RWPE2 (cell line): ENCODE results near the gene CADPS.

Experiments used
- ATAC-seq: fragments of 200-7000 bp; cut with Tn5 transposase; 3 replicates; pipeline ENCODE4 v1.9.1; 2021; ENCODE audit warnings: low read depth
- DNase-seq: peaks from one replicate; pipeline ENCODE4 v3.0.0-alpha.2; 2020; ENCODE audit warnings: low spot score
- H3K27ac ChIP-seq: fragments of 450-650 bp; 2 replicates; pipeline ENCODE4 v1.5.1; 2017; ENCODE audit warnings: mild to moderate bottlenecking; ENCODE audit not compliant: poor library complexity, severe bottlenecking
- H3K27me3 ChIP-seq: fragments of 250-450 bp; sonication (Bioruptor Pico); 2 replicates; pipeline ENCODE4 v1.5.1; 2021; ENCODE audit warnings: mild to moderate bottlenecking, moderate library complexity; ENCODE audit not compliant: insufficient read depth, poor library complexity, severe bottlenecking
- H3K36me3 ChIP-seq: fragments of 250-450 bp; sonication (Bioruptor Pico); 2 replicates; pipeline ENCODE4 v1.5.1; 2020; ENCODE audit warnings: low read depth, mild to moderate bottlenecking, moderate library complexity
- H3K4me1 ChIP-seq: fragments of 250-450 bp; sonication (Bioruptor Pico); 2 replicates; pipeline ENCODE4 v1.5.1; 2021; ENCODE audit warnings: mild to moderate bottlenecking, moderate library complexity; ENCODE audit not compliant: insufficient read depth, poor library complexity, severe bottlenecking
- H3K4me3 ChIP-seq: fragments of 250-450 bp; sonication (Bioruptor Pico); 2 replicates; pipeline ENCODE4 v1.5.1; 2021; ENCODE audit warnings: mild to moderate bottlenecking, moderate library complexity; ENCODE audit not compliant: severe bottlenecking
- H3K9me3 ChIP-seq: fragments of 250-450 bp; sonication (Bioruptor Pico); 2 replicates; pipeline ENCODE4 v1.5.1; 2021; ENCODE audit warnings: mild to moderate bottlenecking, moderate library complexity; ENCODE audit not compliant: severe bottlenecking
- TF ChIP-seq, protein P1 (sequence below): fragments of 450-650 bp; IDR thresholded peaks from one replicate; pipeline ENCODE4 v1.5.1; 2017; ENCODE audit warnings: mild to moderate bottlenecking, moderate library complexity; ENCODE audit not compliant: poor library complexity, severe bottlenecking

The CADPS gene

DNA sequence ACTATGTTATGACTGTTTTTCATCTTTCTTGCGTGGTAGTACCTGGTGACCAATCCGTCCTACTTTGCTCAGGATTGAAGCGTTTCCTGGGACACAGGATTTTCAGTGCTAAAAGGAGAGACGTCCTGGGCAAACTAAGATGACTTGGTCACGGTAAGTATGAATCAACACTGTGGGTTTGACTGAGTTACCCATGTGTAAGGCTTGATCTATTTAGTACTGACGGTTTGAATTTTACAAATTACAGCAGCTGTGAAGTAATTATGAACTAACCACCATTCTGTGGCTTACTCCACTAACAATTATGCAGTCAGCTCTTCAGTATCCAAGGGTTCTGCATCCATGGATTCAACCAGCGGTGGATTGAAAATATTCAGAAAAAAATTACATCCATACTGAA, 328.9 kb downstream of the CADPS start:
- H3K27me3 ChIP-seq = peaks cover 25% of the 10 kb centered on the region
- DNase-seq (no peak), ATAC-seq (no peak)
- no peaks in the 10 kb centered on the region for H3K36me3 ChIP-seq
- H3K4me3 ChIP-seq = no peak overlapping the region
- H3K4me1 ChIP-seq = peaks cover 15% of the 10 kb centered on the region
- H3K27ac ChIP-seq = no peak overlapping the region
- TF ChIP-seq, protein P1, sequence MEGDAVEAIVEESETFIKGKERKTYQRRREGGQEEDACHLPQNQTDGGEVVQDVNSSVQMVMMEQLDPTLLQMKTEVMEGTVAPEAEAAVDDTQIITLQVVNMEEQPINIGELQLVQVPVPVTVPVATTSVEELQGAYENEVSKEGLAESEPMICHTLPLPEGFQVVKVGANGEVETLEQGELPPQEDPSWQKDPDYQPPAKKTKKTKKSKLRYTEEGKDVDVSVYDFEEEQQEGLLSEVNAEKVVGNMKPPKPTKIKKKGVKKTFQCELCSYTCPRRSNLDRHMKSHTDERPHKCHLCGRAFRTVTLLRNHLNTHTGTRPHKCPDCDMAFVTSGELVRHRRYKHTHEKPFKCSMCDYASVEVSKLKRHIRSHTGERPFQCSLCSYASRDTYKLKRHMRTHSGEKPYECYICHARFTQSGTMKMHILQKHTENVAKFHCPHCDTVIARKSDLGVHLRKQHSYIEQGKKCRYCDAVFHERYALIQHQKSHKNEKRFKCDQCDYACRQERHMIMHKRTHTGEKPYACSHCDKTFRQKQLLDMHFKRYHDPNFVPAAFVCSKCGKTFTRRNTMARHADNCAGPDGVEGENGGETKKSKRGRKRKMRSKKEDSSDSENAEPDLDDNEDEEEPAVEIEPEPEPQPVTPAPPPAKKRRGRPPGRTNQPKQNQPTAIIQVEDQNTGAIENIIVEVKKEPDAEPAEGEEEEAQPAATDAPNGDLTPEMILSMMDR = no peak
- H3K9me3 ChIP-seq = no peaks in the 10 kb centered on the region

DNA sequence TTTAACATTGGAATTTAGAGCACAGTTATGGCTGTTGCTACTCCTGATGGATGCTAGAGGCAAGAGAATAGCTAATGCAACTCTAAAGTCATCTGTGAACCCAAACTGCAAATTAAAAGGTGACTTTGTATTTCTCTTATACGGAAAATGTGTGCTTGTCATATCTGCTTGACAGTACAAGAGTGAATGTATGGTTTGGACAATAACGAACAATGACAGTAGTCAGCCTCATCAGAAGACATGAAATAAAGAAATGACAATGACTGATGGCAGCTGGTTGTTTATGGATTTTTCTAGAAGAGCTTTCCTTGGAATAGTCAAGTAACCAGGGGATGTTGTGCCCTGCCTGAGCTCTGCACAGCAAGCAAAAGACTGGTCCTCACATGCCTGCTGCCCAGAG, 333.0 kb downstream of the CADPS start:
- TF ChIP-seq, protein P1 = no peak

DNA sequence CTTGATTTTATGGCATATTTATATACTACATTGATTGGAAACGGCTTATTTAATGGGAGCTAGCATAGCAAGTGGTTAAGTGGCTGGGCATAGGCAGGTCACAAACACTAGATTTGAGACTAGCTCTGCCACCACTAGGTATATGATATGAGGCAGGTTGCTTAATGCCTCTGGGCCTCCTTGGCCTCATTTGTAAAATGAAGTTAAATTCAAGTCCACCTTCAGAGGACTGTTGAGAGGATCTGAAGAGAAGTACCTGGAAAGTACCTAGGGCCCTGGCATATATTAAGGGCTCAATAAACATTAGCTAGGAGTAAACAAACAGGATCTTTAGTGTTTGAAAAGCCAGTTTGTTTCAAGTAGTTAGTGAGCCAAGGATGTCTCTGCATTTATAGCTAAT, 335.5 kb downstream of the CADPS start:
- DNase-seq (no peak), ATAC-seq (no peak)
- H3K9me3 ChIP-seq = no peaks in the 10 kb centered on the region
- TF ChIP-seq, protein P1 = no peak
- H3K27me3 ChIP-seq = peaks cover 75% of the 10 kb centered on the region
- H3K4me1 ChIP-seq = no peaks in the 10 kb centered on the region
- no peak overlapping the region for H3K27ac ChIP-seq
- no peak overlapping the region for H3K4me3 ChIP-seq
- H3K36me3 ChIP-seq = no peaks in the 10 kb centered on the region

More for the DNA sequence above, 333.0 kb downstream of the CADPS start:
- Histone ChIP-seq H3K27ac (no peak overlapping the region), H3K4me1 (no peaks in the 10 kb centered on the region), H3K27me3 (peaks cover 57% of the 10 kb centered on the region), H3K36me3 (no peaks in the 10 kb centered on the region), H3K9me3 (no peaks in the 10 kb centered on the region), H3K4me3 (no peak overlapping the region)
- no peak for ATAC-seq
- no peak for DNase-seq

DNA sequence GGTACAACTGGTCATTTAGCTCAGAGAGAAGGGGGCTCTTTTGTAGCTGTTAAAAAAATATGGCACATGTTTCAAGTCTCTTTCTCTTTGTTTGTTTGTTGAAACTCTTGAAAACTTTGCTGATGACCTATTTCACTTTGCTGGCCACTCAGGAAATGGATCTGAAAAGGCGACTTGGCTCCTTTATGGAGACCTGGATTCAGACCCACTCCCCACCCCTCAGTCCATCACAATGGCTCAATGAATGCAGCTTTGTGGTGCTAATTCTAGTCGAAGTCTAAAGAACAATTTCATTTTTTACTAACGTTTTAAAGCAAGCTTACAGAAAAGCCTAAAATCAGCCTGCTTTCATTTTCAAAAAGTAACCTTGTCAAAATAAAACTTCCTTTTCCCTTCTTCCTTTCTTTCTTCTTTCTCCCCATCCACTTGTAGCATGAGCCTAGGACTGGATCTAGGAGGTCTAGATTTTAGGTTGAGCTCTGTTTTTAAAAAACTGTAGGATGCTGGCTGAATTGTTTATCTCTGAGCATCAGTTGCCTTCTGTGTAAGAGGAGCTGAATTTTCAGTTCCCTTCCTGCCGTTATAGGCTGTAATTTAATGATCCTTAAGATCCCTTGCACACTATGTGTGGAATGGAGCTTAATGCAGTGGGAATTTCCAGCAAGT, 336.4 kb downstream of the CADPS start:
- Histone ChIP-seq H3K4me1 (no peaks in the 10 kb centered on the region), H3K9me3 (no peaks in the 10 kb centered on the region), H3K27me3 (peaks cover 71% of the 10 kb centered on the region), H3K27ac (no peak overlapping the region), H3K36me3 (no peaks in the 10 kb centered on the region), H3K4me3 (no peak overlapping the region)
- DNase-seq = no peak
- no peak for ATAC-seq
- TF ChIP-seq, protein P1 = no peak

DNA sequence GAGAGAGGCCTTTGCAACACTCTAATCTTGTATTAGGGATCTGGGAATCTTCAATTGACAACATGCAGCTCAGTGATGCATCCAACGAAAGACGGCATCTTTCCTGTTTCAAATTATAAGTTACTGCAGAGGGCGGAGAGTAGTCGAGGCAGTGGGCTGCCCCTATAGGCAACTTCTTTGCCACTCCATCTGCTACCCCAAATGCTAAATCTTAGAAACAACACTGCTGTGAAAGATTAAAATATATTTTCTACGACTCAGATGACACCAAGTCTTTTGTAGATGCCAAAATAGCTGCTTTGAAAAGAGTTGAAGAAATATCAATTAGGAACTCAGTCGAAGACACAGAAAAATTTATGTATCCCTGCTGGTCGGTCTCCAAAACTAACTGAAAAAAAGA, 340.9 kb downstream of the CADPS start:
- Histone ChIP-seq H3K27me3 (peaks cover 56% of the 10 kb centered on the region), H3K9me3 (no peaks in the 10 kb centered on the region), H3K27ac (no peak overlapping the region), H3K4me1 (no peaks in the 10 kb centered on the region), H3K4me3 (no peak overlapping the region), H3K36me3 (no peaks in the 10 kb centered on the region)
- DNase-seq (no peak), ATAC-seq (no peak)
- TF ChIP-seq, protein P1 = no peak
